ENCODE results near the gene FIGLA. TPM values are rescaled to one million over a fixed set of nuclear protein-coding genes. Genes with fewer than 3 reads are reported as not detected.
A peak's percentile ranks its signal among the peaks of the same experiment; 100 is the strongest.

The FIGLA gene
- total RNA-seq, 1 experiment from 2014 or later, result not detected

GRCh38 chr2:70766357-70767078 is 23.9 kb downstream of the FIGLA start:
- no CpG with 5 or more reads among the region's 7 CpGs for WGBS (ENCODE audit: extremely low coverage, insufficient read length, low lambda C conversion rate)

More at GRCh38 chr2:70766357-70767078, 23.9 kb downstream of the FIGLA start:
- H2BK120ac ChIP-seq (ENCODE audit: low read depth, low read length, poor library complexity, severe bottlenecking), result no peak overlapping the region
- peak overlapping the region; percentile 95 for H3K4me2 ChIP-seq (ENCODE audit: insufficient read depth, insufficient read length, low read length)
- H2AFZ ChIP-seq (ENCODE audit: low read length), result no peak overlapping the region
- peak overlapping the region; percentile 85 for H3K27ac ChIP-seq (ENCODE audit: insufficient read length, low read depth, low read length)
- H3K23ac ChIP-seq (ENCODE audit: insufficient read length, low read depth, low read length), result no peak overlapping the region
- H3K4me1 ChIP-seq (ENCODE audit: insufficient read depth, low read length), result peaks cover 16% of the 10 kb centered on the region; the same call in 1 of the 2 replicates
- H3K9me3 ChIP-seq (ENCODE audit: control insufficient read depth, low read depth, low read length), result no peaks in the 10 kb centered on the region
- H2BK15ac ChIP-seq (ENCODE audit: low read depth, low read length), result no peak overlapping the region
- H2BK5ac ChIP-seq (ENCODE audit: insufficient read length, low read length), result no peak overlapping the region
- no peak overlapping the region for H4K5ac ChIP-seq (ENCODE audit: insufficient read length, low read depth, low read length)
- no peak overlapping the region for H3K56ac ChIP-seq (ENCODE audit: insufficient read length, low read depth, low read length)
- H2AK5ac ChIP-seq (ENCODE audit: insufficient read length, low read length), result no peak overlapping the region
- peak overlapping the region; percentile 87 for H3T11ph ChIP-seq (ENCODE audit: low read length)
- H3K27ac Mint-ChIP-seq, result peak overlapping the region; percentile 76 to 98 (median 83); a peak in 6 of 7 replicates
- H4K20me1 ChIP-seq (ENCODE audit: control insufficient read depth, insufficient read depth, insufficient read length), result no peaks in the 10 kb centered on the region
- peaks cover 43 to 51% of the 10 kb centered on the region in 2 experiments for H3K4me1 Mint-ChIP-seq
- peaks cover 3% of the 10 kb centered on the region; the same call in 1 of the 2 replicates for H3K27me3 Mint-ChIP-seq (ENCODE audit: low read depth)
- peak overlapping the region; percentile 95 for H3K9ac ChIP-seq (ENCODE audit: extremely low read depth, insufficient read length, low read length)
- H3K79me1 ChIP-seq (ENCODE audit: insufficient read depth, low read depth, low read length, poor library complexity, severe bottlenecking), result no peaks in the 10 kb centered on the region
- H2BK20ac ChIP-seq (ENCODE audit: low read depth, low read length, poor library complexity, severe bottlenecking), result no peak overlapping the region
- H3K14ac ChIP-seq (ENCODE audit: insufficient read depth, low read length), result peak overlapping the region; percentile 16; the same call in 1 of the 2 replicates
- H3K79me2 ChIP-seq (ENCODE audit: insufficient read depth, low read length), result peaks cover 32% of the 10 kb centered on the region; the same call in 1 of the 2 replicates
- no peak overlapping the region for H4K8ac ChIP-seq (replicated peaks; ENCODE audit: insufficient read length, low read depth, low read length)
- DNase-seq, result no peak
- H4K91ac ChIP-seq (ENCODE audit: insufficient read length, low read depth, low read length), result no peak overlapping the region
- no peaks in the 10 kb centered on the region; a peak in 1 of 5 replicates for H3K9me3 Mint-ChIP-seq
- H3K4me3 Mint-ChIP-seq, result peak overlapping the region; percentile 80 to 91
- H2BK12ac ChIP-seq (ENCODE audit: insufficient read length, low read depth, low read length), result no peak overlapping the region
- H3K18ac ChIP-seq (ENCODE audit: insufficient read length, low read depth, low read length), result no peak overlapping the region
- no peak for TF ChIP-seq CTCF (conservative IDR thresholded peaks at IDR 0.05)
- peaks cover 5% of the 10 kb centered on the region for H3K23me2 ChIP-seq (ENCODE audit: insufficient read length, low read depth, low read length, poor library complexity, severe bottlenecking)
- peaks cover 6 to 10% (median 7%) of the 10 kb centered on the region in 3 experiments; a peak in 6 of 7 replicates for H3K36me3 Mint-ChIP-seq (ENCODE audit: insufficient read depth in 1 of 3, low read depth in 3 of 3)
- no peak overlapping the region; the same call in 1 of the 2 replicates for H3K4ac ChIP-seq (ENCODE audit: low read depth, low read length)
- H3K27me3 ChIP-seq (ENCODE audit: insufficient read depth, low read length), result no peaks in the 10 kb centered on the region

Data from H9 (cell line).